A673 (cell line): ENCODE results near the gene NCKAP5.

Source experiments
- CTCF ChIP-seq: fragments of 300-800, 200-600 bp; sonication (generic); conservative IDR thresholded peaks from 2 replicates; pipeline ENCODE4 v1.5.1; 2017; ENCODE audit warnings: low read depth, mild to moderate bottlenecking, antibody characterized with exemption, low read length, moderate library complexity, mixed read lengths
- EZH2 ChIP-seq: fragments of 200-600 bp; sonication (generic); IDR thresholded peaks from 2 replicates; pipeline ENCODE4 v1.6.1; 2017; ENCODE audit warnings: borderline replicate concordance, low read depth, mild to moderate bottlenecking, mixed read lengths, antibody characterized with exemption, low read length; ENCODE audit not compliant: poor library complexity, severe bottlenecking

GRCh38 chr2:133607679-133608078, 39.4 kb upstream of the NCKAP5 start:
- TF ChIP-seq CTCF (no peak), EZH2 (no peak)
